Activated naive CD4-positive, alpha-beta T cell treated with anti-CD3 and anti-CD28 coated beads for 36 hours (primary cell): ENCODE data around the gene CNOT8. TPM values are rescaled to one million over a fixed set of nuclear protein-coding genes. Genes with fewer than 3 reads are reported as not detected.
"Not testable (repeated sequence)": the region's sequence is repeated elsewhere in the genome, so short reads cannot be mapped to it uniquely, and the experiment has no call there.

Experiments
- CTCF ChIA-PET: fragments of 350-600 bp; sonication (Branson Sonifier 250); formaldehyde crosslinking; loops from one replicate; lab custom pipeline; 2021; ENCODE audit warnings: antibody characterized with exemption; lab: Charles Lee
- DNase-seq: peaks from one replicate; pipeline ENCODE4 v3.0.0-alpha.2; 2020
- H3K27ac Mint-ChIP-seq: one replicate; pipeline ENCODE4 v1.8.0; 2021; ENCODE audit warnings: mild to moderate bottlenecking, mixed read lengths
- H3K27me3 Mint-ChIP-seq: one replicate; pipeline ENCODE4 v1.8.0; 2021; ENCODE audit warnings: low read depth, mixed read lengths
- H3K36me3 Mint-ChIP-seq: one replicate; pipeline ENCODE4 v1.8.0; 2021; ENCODE audit warnings: low read depth, mixed read lengths
- H3K4me1 Mint-ChIP-seq: one replicate; pipeline ENCODE4 v1.8.0; 2021; ENCODE audit warnings: low read depth, mixed read lengths
- H3K4me3 Mint-ChIP-seq: one replicate; pipeline ENCODE4 v1.8.0; 2021; ENCODE audit warnings: mild to moderate bottlenecking, moderate library complexity, mixed read lengths
- H3K9me3 Mint-ChIP-seq: one replicate; pipeline ENCODE4 v1.8.0; 2021; ENCODE audit warnings: mixed read lengths
- intact Hi-C: fragments of 100-400 bp; cut with micrococcal nuclease; formaldehyde crosslinking; loops from one replicate; pipeline ENCODE4 v1.15.1; 2023
- total RNA-seq, 2 experiments: library from RNA; stranded (reverse); gene quantifications; one replicate each; pipeline ENCODE4 v1.2.3, GENCODE V29; 2021

CNOT8 gene
- total RNA-seq, 2 experiments from 2014 or later, result 63.5 to 65.3 TPM

- no peak for DNase-seq
- Mint-ChIP-seq H3K4me3 (no peak overlapping the region), H3K9me3 (no peaks in the 10 kb centered on the region), H3K27me3 (no peaks in the 10 kb centered on the region), H3K4me1 (peaks cover 3% of the 10 kb centered on the region), H3K36me3 (peaks cover 48% of the 10 kb centered on the region), H3K27ac (no peak overlapping the region)
- CTCF ChIA-PET, result interaction anchor here (0.7 kb wide), 1 partner anchor 10 kb away, joined by 3 read pairs; no protein-coding TSS in a partner anchor
- intact Hi-C loops, result no loop called here
These were observed 38.0 kb upstream of the CNOT8 start for GRCh38 chr5:154820383-154820782.

DNA sequence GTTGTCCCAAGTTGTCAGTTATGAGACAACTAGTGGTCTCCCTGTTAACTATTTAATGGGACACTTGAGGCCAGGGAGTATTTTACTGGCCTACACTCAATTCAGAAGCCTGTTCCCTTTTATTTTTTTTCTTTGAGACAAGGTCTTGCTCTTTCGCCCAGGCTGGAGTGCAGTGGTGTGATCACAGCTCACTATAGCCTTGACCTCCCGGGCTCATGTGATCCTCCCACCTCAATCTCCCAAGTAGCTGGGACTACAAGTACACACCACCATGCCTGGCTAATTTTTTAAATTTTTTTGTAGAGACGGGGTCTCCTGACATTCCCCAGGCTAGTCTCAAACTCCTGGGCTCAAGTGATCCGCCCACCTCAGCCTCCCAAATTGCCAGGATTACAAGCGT lies 35.5 kb upstream of the CNOT8 start:
- H3K4me3 Mint-ChIP-seq, H3K9me3 Mint-ChIP-seq, DNase-seq, H3K27me3 Mint-ChIP-seq, intact Hi-C loops, H3K27ac Mint-ChIP-seq, CTCF ChIA-PET: not testable (repeated sequence)
- Mint-ChIP-seq H3K36me3 (peaks cover 41% of the 10 kb centered on the region), H3K4me1 (peaks cover 16% of the 10 kb centered on the region)

DNA sequence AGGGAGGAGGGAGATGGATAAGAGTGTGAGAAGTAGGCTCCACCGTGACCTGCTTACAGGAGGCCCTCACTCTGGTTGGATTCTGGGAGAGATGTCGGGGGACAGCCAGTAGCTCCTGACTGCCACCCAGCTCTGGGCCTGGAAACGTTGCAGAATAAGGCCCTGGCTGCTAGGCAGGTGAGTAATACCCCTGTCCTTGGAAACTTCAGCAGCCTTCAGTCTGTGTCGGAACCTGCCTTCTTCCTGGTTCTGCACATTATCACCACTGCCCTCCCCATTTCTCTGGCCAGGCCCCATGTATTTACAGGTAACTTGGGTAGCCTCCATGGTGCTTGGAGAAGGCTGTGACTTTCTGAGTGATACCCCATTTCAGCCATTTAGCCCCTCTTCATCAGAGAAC lies 34.8 kb upstream of the CNOT8 start:
- CTCF ChIA-PET, result no interaction called here
- Mint-ChIP-seq H3K9me3 (no peaks in the 10 kb centered on the region), H3K27ac (no peak overlapping the region), H3K36me3 (peaks cover 43% of the 10 kb centered on the region), H3K4me1 (peaks cover 23% of the 10 kb centered on the region), H3K4me3 (no peak overlapping the region), H3K27me3 (no peaks in the 10 kb centered on the region)
- intact Hi-C loops, result no loop called here
- no peak for DNase-seq

DNA sequence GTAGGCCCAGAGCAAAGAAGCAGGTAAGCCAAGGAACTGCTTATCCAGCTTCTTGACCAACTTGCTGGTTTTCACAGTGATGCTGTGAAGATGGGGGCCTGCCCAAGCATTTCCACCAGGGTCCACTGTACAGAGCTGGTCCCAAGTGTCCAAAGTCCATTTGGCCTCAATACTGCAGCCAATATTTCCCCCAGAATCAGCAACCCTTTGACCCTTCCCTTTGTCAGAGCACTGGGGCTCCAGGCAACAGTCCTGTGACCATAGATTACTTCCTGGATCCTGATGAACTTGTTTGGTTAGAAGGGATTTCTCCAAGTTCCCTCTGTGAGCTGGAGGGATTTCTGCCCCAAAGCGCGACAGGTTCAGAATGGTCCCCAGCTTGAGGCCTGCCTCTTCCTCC lies 34.4 kb upstream of the CNOT8 start:
- no peaks in the 10 kb centered on the region for H3K27me3 Mint-ChIP-seq
- H3K36me3 Mint-ChIP-seq, result peaks cover 43% of the 10 kb centered on the region
- H3K4me1 Mint-ChIP-seq, result peaks cover 26% of the 10 kb centered on the region
- H3K9me3 Mint-ChIP-seq, result no peaks in the 10 kb centered on the region
- H3K27ac Mint-ChIP-seq, result no peak overlapping the region
- intact Hi-C loops, result no loop called here
- H3K4me3 Mint-ChIP-seq, result no peak overlapping the region
- CTCF ChIA-PET, result no interaction called here
- DNase-seq, result no peak

DNA sequence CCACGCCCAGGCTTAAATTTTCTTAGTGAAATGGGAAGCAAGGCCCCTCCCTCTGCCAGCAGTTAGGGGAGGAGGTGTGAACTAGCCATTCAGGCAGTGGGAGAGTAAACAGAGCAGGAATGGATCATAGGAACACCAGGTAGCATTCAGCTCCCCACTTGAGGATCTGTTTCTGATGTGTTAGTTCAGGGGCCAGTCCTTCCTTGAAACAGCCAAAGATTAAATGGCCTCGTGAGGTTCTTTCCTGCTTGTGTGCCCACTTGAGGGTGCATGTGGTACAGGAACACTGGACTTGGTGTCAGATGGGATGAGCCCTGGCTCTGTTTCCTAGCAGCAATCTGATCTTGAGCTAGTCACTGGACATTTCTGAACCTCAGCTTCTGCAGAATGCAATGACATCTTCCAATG lies 29.2 kb upstream of the CNOT8 start:
- peaks cover 42% of the 10 kb centered on the region for H3K4me1 Mint-ChIP-seq
- peaks cover 32% of the 10 kb centered on the region for H3K36me3 Mint-ChIP-seq
- CTCF ChIA-PET, result interaction anchor here (1.1 kb wide), 1 partner anchor 11 kb away, joined by 3 read pairs; no protein-coding TSS in a partner anchor
- H3K4me3 Mint-ChIP-seq, result no peak overlapping the region
- intact Hi-C loops, result loop anchor here (1.0 kb wide), 2 partner anchors 29 to 74 kb away; partner anchors contain the start of genes CNOT8 and LARP1
- no peaks in the 10 kb centered on the region for H3K9me3 Mint-ChIP-seq
- H3K27ac Mint-ChIP-seq, result peak overlapping the region; percentile 80
- no peak for DNase-seq
- H3K27me3 Mint-ChIP-seq, result no peaks in the 10 kb centered on the region

DNA sequence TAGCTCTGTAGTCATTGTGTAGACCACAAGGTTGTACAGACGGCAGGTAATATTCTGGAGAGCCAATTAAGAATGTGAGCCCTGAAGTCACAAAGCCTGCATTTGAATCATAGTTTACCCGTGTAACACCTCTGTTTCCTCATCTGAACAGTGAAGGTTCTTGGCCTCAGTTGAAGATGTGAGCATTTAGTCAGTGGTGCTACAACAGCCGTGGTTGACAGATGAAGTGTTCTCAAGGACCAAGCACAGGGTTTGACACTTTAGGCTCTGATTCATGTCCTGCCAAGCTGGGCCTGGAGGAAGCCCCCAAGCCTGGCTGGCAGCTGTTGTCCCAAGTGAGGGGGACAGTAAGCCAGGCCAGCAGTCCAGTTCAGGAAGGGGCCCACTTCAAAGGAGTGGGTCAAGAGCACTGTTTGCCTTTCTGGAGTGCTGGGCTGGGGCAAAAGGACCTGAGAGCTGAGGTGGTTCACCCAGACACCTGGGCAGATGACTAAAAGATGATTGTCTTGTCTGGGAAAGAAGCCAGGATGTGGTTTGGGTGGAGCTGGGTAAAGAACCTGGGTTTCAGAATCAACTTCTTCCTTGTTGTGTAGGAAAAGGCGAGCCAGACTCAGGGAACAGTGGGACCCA lies 28.7 kb upstream of the CNOT8 start:
- H3K4me3 Mint-ChIP-seq, result no peak overlapping the region
- intact Hi-C loops, result loop anchor here (1.0 kb wide), 2 partner anchors 29 to 74 kb away; partner anchors contain the start of genes CNOT8 and LARP1

DNA sequence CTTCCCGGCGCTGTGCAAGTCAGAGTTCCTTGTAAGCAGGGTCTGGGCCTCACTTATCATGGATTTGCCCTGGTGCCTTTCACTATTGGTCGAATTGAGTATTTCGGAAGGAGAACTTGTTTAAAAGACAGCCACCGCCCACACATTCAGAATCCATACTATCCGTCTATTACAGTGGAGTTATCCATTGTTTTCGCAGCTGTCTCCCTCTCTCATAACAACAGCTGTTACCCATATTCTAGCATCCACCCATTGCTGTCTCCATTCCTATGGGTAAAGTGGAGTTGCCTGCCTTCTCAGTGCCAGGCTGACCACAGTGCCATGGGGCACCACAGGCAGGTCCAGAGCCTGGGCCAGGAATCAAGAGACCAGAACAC lies 28.2 kb upstream of the CNOT8 start:
- DNase-seq, result no peak
- intact Hi-C loops, result no loop called here
- Mint-ChIP-seq H3K9me3 (no peaks in the 10 kb centered on the region), H3K27ac (peak overlapping the region; percentile 80), H3K27me3 (no peaks in the 10 kb centered on the region), H3K4me1 (peaks cover 42% of the 10 kb centered on the region), H3K4me3 (no peak overlapping the region), H3K36me3 (peaks cover 26% of the 10 kb centered on the region)
- CTCF ChIA-PET, result interaction anchor here (0.8 to 1.1 kb wide), 3 partner anchors 10 to 72 kb away, joined by 3 read pairs; no protein-coding TSS in a partner anchor

More for the DNA sequence above, 28.7 kb upstream of the CNOT8 start:
- CTCF ChIA-PET, result interaction anchor here (0.8 to 1.1 kb wide), 3 partner anchors 9 to 72 kb away, joined by 3 read pairs; no protein-coding TSS in a partner anchor
- H3K27ac Mint-ChIP-seq, result peak overlapping the region; percentile 80
- peaks cover 28% of the 10 kb centered on the region for H3K36me3 Mint-ChIP-seq
- DNase-seq, result peak; percentile 71
- H3K27me3 Mint-ChIP-seq, result no peaks in the 10 kb centered on the region
- H3K9me3 Mint-ChIP-seq, result no peaks in the 10 kb centered on the region
- H3K4me1 Mint-ChIP-seq, result peaks cover 42% of the 10 kb centered on the region

DNA sequence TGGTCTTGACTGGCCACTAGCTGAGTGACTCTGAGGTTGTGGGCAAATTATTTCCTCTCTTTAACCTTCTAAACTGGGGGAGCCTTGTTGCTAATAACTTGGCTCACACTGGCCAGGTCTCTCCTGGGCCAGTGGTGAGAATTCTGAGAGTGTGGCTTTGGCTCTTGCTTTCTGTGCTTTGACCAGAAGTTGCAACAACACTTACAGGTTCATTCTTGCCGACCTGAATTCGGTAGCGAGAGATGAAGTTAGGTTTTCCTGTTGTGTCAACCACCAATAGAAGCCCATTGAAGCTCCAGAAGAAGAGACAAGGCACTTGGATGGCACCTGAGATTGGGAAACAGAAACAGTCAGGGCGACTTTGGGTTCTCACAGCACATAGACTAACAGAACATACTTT lies 27.8 kb upstream of the CNOT8 start:
- intact Hi-C loops, result no loop called here
- CTCF ChIA-PET, result interaction anchor here (0.8 to 1.0 kb wide), 2 partner anchors 10 to 72 kb away, joined by 3 read pairs; no protein-coding TSS in a partner anchor

GRCh38 chr5:154831451-154831850 lies 27.0 kb upstream of the CNOT8 start:
- peak overlapping the region; percentile 36 for H3K27ac Mint-ChIP-seq
- H3K4me3 Mint-ChIP-seq, result no peak overlapping the region
- CTCF ChIA-PET, result no interaction called here
- H3K9me3 Mint-ChIP-seq, result no peaks in the 10 kb centered on the region
- peaks cover 21% of the 10 kb centered on the region for H3K36me3 Mint-ChIP-seq
- H3K4me1 Mint-ChIP-seq, result peaks cover 37% of the 10 kb centered on the region
- no peaks in the 10 kb centered on the region for H3K27me3 Mint-ChIP-seq
- no peak for DNase-seq
- intact Hi-C loops, result no loop called here

More for the DNA sequence above, 27.8 kb upstream of the CNOT8 start:
- H3K27ac Mint-ChIP-seq, result peak overlapping the region; percentile 37
- H3K9me3 Mint-ChIP-seq, result no peaks in the 10 kb centered on the region
- H3K36me3 Mint-ChIP-seq, result peaks cover 25% of the 10 kb centered on the region
- no peak for DNase-seq
- peaks cover 41% of the 10 kb centered on the region for H3K4me1 Mint-ChIP-seq
- no peak overlapping the region for H3K4me3 Mint-ChIP-seq
- H3K27me3 Mint-ChIP-seq, result no peaks in the 10 kb centered on the region

GRCh38 chr5:154832804-154833203 lies 25.6 kb upstream of the CNOT8 start:
- H3K27me3 Mint-ChIP-seq, result not testable (repeated sequence)

GRCh38 chr5:154834053-154834452 lies 24.4 kb upstream of the CNOT8 start:
- Mint-ChIP-seq H3K9me3 (no peaks in the 10 kb centered on the region), H3K27ac (no peak overlapping the region), H3K4me3 (no peak overlapping the region), H3K4me1 (peaks cover 16% of the 10 kb centered on the region), H3K27me3 (no peaks in the 10 kb centered on the region), H3K36me3 (peaks cover 19% of the 10 kb centered on the region)
- CTCF ChIA-PET, result no interaction called here
- no peak for DNase-seq
- intact Hi-C loops, result no loop called here

More at GRCh38 chr5:154832804-154833203, 25.6 kb upstream of the CNOT8 start:
- Mint-ChIP-seq H3K36me3 (peaks cover 20% of the 10 kb centered on the region), H3K4me1 (peaks cover 27% of the 10 kb centered on the region)
- H3K4me3 Mint-ChIP-seq, intact Hi-C loops, H3K9me3 Mint-ChIP-seq, DNase-seq, H3K27ac Mint-ChIP-seq: not testable (repeated sequence)
- CTCF ChIA-PET, result interaction anchor here (0.6 kb wide), 2 partner anchors 30 to 183 kb away, joined by 3 to 4 read pairs; no protein-coding TSS in a partner anchor

- DNase-seq, intact Hi-C loops, H3K4me1 Mint-ChIP-seq, H3K9me3 Mint-ChIP-seq, H3K27me3 Mint-ChIP-seq, CTCF ChIA-PET, H3K4me3 Mint-ChIP-seq, H3K27ac Mint-ChIP-seq: not testable (repeated sequence)
- peaks cover 13% of the 10 kb centered on the region for H3K36me3 Mint-ChIP-seq
These were observed 22.8 kb upstream of the CNOT8 start for GRCh38 chr5:154835701-154836052.

DNA sequence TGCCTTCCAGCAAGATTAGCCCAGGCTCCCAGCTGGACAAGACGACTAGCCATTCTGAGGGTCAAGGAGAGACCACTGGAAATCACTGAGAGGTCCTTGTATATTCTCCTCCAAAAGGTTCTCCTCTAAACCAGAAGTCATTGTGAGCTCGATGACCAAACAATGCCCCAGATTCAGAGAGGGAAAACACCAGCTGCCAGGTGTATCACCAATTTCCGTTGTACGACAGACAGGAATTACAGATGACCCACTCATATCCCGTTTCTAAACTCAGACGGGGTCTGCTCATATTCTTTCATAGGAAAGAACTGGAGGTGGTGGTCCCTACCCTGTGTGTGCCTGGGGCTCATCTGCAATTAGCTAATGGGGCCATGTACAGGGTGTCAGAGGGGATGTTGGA lies 22.2 kb upstream of the CNOT8 start:
- Mint-ChIP-seq H3K4me3 (no peak overlapping the region), H3K4me1 (no peaks in the 10 kb centered on the region), H3K27me3 (no peaks in the 10 kb centered on the region), H3K9me3 (no peaks in the 10 kb centered on the region), H3K36me3 (peaks cover 10% of the 10 kb centered on the region), H3K27ac (no peak overlapping the region)
- DNase-seq, result no peak
- CTCF ChIA-PET, result no interaction called here
- intact Hi-C loops, result no loop called here
